HepG2 (cell line): ENCODE results near the gene OR4E1.

Experiments used
- ATF1 ChIP-seq: IDR thresholded peaks from 2 replicates; pipeline ENCODE4 v1.6.1; 2016; ENCODE audit warnings: mild to moderate bottlenecking, control low read depth
- CTCF ChIP-seq: sonication (generic); formaldehyde crosslinking; IDR thresholded peaks from 2 replicates; pipeline ENCODE4 v1.5.0; 2020; ENCODE audit warnings: mild to moderate bottlenecking, missing genetic modification reagents, moderate library complexity
- ELK4 ChIP-seq: sonication (generic); formaldehyde crosslinking; IDR thresholded peaks from 2 replicates; pipeline ENCODE4 v1.9.0; 2021; ENCODE audit warnings: missing genetic modification reagents, borderline replicate concordance
- HOXA7 ChIP-seq: sonication (generic); formaldehyde crosslinking; IDR thresholded peaks from 2 replicates; pipeline ENCODE4 v1.8.1; 2022; ENCODE audit warnings: mild to moderate bottlenecking, missing genetic modification reagents, moderate library complexity
- NR2F2 ChIP-seq: IDR thresholded peaks from 2 replicates; pipeline ENCODE4 v1.6.1; 2012; ENCODE audit warnings: low read depth, inconsistent platforms, borderline replicate concordance
- SALL2 ChIP-seq: sonication (generic); formaldehyde crosslinking; IDR thresholded peaks from 2 replicates; pipeline ENCODE4 v1.8.1; 2023; ENCODE audit warnings: mild to moderate bottlenecking, missing genetic modification reagents, inconsistent platforms
- TCF12 ChIP-seq, 2 experiments: fragments of 450-650 bp in 1 of 2; sonication (generic) in 1 of 2; formaldehyde crosslinking in 1 of 2; IDR thresholded peaks; 2 replicates each; pipeline versions ENCODE4 v1.6.1 to v1.8.0; 2017 to 2022; ENCODE audit warnings: antibody characterized with exemption in 1 of 2, mild to moderate bottlenecking in 1 of 2, missing genetic modification reagents in 1 of 2, moderate library complexity in 1 of 2
- ZBTB42 ChIP-seq: sonication (generic); formaldehyde crosslinking; IDR thresholded peaks from 2 replicates; pipeline ENCODE4 v1.5.0; 2020; ENCODE audit warnings: mild to moderate bottlenecking, missing genetic modification reagents
- ZNF446 ChIP-seq: sonication (generic); formaldehyde crosslinking; IDR thresholded peaks from 2 replicates; pipeline ENCODE4 v1.5.0; 2020; ENCODE audit warnings: mild to moderate bottlenecking, missing genetic modification reagents
- ZNF557 ChIP-seq: sonication (generic); formaldehyde crosslinking; IDR thresholded peaks from 2 replicates; pipeline ENCODE4 v1.4.0; 2020; ENCODE audit warnings: missing genetic modification reagents
- ZNF616 ChIP-seq: sonication (generic); formaldehyde crosslinking; IDR thresholded peaks from 2 replicates; pipeline ENCODE4 v1.5.0; 2020; ENCODE audit warnings: low read depth, mild to moderate bottlenecking, missing genetic modification reagents
- ZNF766 ChIP-seq: sonication (generic); formaldehyde crosslinking; IDR thresholded peaks from 2 replicates; pipeline ENCODE4 v1.5.0; 2020; ENCODE audit warnings: missing genetic modification reagents, borderline replicate concordance
- TF ChIP-seq, protein P1 (sequence below): sonication (generic); formaldehyde crosslinking; IDR thresholded peaks from 2 replicates; pipeline ENCODE4 v1.4.0; 2020; ENCODE audit warnings: mild to moderate bottlenecking, missing genetic modification reagents
- TF ChIP-seq, protein P2 (sequence below), 2 experiments: sonication (generic) in 1 of 2; formaldehyde crosslinking in 1 of 2; IDR thresholded peaks; 2 replicates each; pipeline versions ENCODE4 v1.4.0 to v1.6.1; 2018 to 2020; ENCODE audit warnings: missing genetic modification reagents in 2 of 2, borderline replicate concordance in 1 of 2, low read depth in 1 of 2, mild to moderate bottlenecking in 1 of 2, missing biosample characterization in 1 of 2

DNA sequence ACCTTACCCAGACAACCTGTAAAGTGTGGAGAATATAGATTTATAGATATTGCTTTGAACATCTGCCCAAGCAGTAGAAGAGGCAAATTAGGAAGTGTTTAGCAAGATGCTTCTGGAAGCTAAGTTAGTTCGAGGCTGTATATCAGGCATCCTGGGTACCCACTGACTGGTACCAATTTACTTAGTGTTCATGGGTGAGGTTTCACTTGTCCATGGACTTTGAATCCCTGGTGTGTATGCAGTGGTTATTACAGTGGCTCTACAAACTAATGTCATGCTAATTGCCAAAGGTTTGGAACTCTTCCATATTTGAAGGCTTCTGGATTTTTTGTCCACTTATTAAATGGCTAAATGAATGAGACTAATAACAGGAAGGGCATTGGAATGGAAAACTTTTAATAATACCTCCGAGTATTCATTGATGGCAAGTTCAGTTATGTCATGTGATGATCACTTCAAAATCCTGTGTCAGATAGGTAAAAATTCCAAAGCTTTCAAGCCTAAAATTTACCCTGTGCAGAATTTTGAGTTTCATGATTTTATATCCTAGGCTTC, 20.2 kb downstream of the OR4E1 start, which contains the start of gene OR4E2:
- TF ChIP-seq TCF12 (IDR thresholded peaks at IDR 0.05) (no peak), TCF12 (CRISPR knock-in tag; IDR thresholded peaks at IDR 0.05) (no peak), SALL2 (CRISPR knock-in tag) (no peak), CTCF (CRISPR knock-in tag) (no peak), HOXA7 (no peak), ZNF616 (CRISPR knock-in tag) (no peak), ZBTB42 (no peak), ZNF446 (no peak), NR2F2 (no peak), ELK4 (no peak), ZNF557 (CRISPR knock-in tag) (no peak), ATF1 (CRISPR knock-in tag) (no peak), ZNF766 (no peak)
- TF ChIP-seq, protein P1, sequence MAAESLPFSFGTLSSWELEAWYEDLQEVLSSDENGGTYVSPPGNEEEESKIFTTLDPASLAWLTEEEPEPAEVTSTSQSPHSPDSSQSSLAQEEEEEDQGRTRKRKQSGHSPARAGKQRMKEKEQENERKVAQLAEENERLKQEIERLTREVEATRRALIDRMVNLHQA (CRISPR knock-in tag), result no peak
- TF ChIP-seq, protein P2, sequence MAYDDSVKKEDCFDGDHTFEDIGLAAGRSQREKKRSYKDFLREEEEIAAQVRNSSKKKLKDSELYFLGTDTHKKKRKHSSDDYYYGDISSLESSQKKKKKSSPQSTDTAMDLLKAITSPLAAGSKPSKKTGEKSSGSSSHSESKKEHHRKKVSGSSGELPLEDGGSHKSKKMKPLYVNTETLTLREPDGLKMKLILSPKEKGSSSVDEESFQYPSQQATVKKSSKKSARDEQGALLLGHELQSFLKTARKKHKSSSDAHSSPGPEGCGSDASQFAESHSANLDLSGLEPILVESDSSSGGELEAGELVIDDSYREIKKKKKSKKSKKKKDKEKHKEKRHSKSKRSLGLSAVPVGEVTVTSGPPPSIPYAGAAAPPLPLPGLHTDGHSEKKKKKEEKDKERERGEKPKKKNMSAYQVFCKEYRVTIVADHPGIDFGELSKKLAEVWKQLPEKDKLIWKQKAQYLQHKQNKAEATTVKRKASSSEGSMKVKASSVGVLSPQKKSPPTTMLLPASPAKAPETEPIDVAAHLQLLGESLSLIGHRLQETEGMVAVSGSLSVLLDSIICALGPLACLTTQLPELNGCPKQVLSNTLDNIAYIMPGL (CRISPR knock-in tag; IDR thresholded peaks at IDR 0.05; ENCODE audit: borderline replicate concordance in 1 of 2, low read depth in 1 of 2), result no peak
